WTC11 (cell line): ENCODE measurements around the gene QRICH2.
"Not testable (repeated sequence)": the region's sequence is repeated elsewhere in the genome, so short reads cannot be mapped to it uniquely, and the experiment has no call there.

Experiments
- ARID4B ChIP-seq: sonication (generic); formaldehyde crosslinking; IDR thresholded peaks from 2 replicates; pipeline ENCODE4 v1.8.0; 2023; ENCODE audit warnings: missing genetic modification reagents, mild to moderate bottlenecking, borderline replicate concordance
- CBFB ChIP-seq: sonication (generic); formaldehyde crosslinking; IDR thresholded peaks from 2 replicates; pipeline ENCODE4 v1.8.1; 2022; ENCODE audit warnings: mild to moderate bottlenecking, low read depth, missing genetic modification reagents
- ETV6 ChIP-seq: sonication (generic); formaldehyde crosslinking; IDR thresholded peaks from 2 replicates; pipeline ENCODE4 v1.8.1; 2022; ENCODE audit warnings: mild to moderate bottlenecking, missing genetic modification reagents
- FOXJ3 ChIP-seq: sonication (generic); formaldehyde crosslinking; IDR thresholded peaks from 2 replicates; pipeline ENCODE4 v1.9.0; 2021; ENCODE audit warnings: missing genetic modification reagents, mild to moderate bottlenecking, borderline replicate concordance
- MAX ChIP-seq: sonication (generic); formaldehyde crosslinking; IDR thresholded peaks from 2 replicates; pipeline ENCODE4 v1.8.0; 2022; ENCODE audit warnings: mild to moderate bottlenecking, missing genetic modification reagents
- MXD4 ChIP-seq: fragments of 250-450 bp; sonication (Bioruptor Pico); IDR thresholded peaks from 2 replicates; pipeline ENCODE4 v1.8.0; 2021; ENCODE audit warnings: mild to moderate bottlenecking, moderate library complexity, borderline replicate concordance
- NR2C2 ChIP-seq: sonication (generic); formaldehyde crosslinking; IDR thresholded peaks from 2 replicates; pipeline ENCODE4 v1.8.0; 2022; ENCODE audit warnings: mild to moderate bottlenecking, missing genetic modification reagents
- ZNF416 ChIP-seq: fragments of 250-450 bp; sonication (Bioruptor Pico); IDR thresholded peaks from 2 replicates; pipeline ENCODE4 v1.9.0; 2021; ENCODE audit warnings: mild to moderate bottlenecking, inconsistent platforms
- TF ChIP-seq, protein P1 (sequence below): fragments of 200-600 bp; IDR thresholded peaks from 2 replicates; pipeline ENCODE4 v1.8.0; 2022; ENCODE audit warnings: antibody characterized with exemption
- TF ChIP-seq, protein P2 (sequence below): sonication (generic); formaldehyde crosslinking; IDR thresholded peaks from 2 replicates; pipeline ENCODE4 v1.8.1; 2022; ENCODE audit warnings: low read depth, mild to moderate bottlenecking, moderate library complexity, missing genetic modification reagents, borderline replicate concordance
- TF ChIP-seq, protein P3 (sequence below): sonication (generic); formaldehyde crosslinking; IDR thresholded peaks from 2 replicates; pipeline ENCODE4 v1.8.1; 2023; ENCODE audit warnings: mild to moderate bottlenecking, missing genetic modification reagents, moderate library complexity

GRCh38 chr17:76225373-76226086, 82.5 kb downstream of the QRICH2 start:
- TF ChIP-seq, protein P1, sequence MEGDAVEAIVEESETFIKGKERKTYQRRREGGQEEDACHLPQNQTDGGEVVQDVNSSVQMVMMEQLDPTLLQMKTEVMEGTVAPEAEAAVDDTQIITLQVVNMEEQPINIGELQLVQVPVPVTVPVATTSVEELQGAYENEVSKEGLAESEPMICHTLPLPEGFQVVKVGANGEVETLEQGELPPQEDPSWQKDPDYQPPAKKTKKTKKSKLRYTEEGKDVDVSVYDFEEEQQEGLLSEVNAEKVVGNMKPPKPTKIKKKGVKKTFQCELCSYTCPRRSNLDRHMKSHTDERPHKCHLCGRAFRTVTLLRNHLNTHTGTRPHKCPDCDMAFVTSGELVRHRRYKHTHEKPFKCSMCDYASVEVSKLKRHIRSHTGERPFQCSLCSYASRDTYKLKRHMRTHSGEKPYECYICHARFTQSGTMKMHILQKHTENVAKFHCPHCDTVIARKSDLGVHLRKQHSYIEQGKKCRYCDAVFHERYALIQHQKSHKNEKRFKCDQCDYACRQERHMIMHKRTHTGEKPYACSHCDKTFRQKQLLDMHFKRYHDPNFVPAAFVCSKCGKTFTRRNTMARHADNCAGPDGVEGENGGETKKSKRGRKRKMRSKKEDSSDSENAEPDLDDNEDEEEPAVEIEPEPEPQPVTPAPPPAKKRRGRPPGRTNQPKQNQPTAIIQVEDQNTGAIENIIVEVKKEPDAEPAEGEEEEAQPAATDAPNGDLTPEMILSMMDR: not testable (repeated sequence)
- not testable (repeated sequence) for TF ChIP-seq MXD4; MAX; ARID4B (CRISPR knock-in tag); FOXJ3; ETV6 (CRISPR knock-in tag); NR2C2 (CRISPR knock-in tag); CBFB (CRISPR knock-in tag); ZNF416 (CRISPR knock-in tag)
- TF ChIP-seq, protein P2, sequence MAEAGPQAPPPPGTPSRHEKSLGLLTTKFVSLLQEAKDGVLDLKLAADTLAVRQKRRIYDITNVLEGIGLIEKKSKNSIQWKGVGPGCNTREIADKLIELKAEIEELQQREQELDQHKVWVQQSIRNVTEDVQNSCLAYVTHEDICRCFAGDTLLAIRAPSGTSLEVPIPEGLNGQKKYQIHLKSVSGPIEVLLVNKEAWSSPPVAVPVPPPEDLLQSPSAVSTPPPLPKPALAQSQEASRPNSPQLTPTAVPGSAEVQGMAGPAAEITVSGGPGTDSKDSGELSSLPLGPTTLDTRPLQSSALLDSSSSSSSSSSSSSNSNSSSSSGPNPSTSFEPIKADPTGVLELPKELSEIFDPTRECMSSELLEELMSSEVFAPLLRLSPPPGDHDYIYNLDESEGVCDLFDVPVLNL (CRISPR knock-in tag): not testable (repeated sequence)
- TF ChIP-seq, protein P3, sequence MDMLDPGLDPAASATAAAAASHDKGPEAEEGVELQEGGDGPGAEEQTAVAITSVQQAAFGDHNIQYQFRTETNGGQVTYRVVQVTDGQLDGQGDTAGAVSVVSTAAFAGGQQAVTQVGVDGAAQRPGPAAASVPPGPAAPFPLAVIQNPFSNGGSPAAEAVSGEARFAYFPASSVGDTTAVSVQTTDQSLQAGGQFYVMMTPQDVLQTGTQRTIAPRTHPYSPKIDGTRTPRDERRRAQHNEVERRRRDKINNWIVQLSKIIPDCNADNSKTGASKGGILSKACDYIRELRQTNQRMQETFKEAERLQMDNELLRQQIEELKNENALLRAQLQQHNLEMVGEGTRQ: not testable (repeated sequence)
